IMR-90 (cell line): ENCODE results near the gene TPGS2. TPM values are rescaled to one million over a fixed set of nuclear protein-coding genes. Genes with fewer than 3 reads are reported as not detected.

ENCODE experiments used
- ATAC-seq: fragments of 200-7000 bp; cut with Tn5 transposase; 2 replicates; pipeline ENCODE4 v1.9.1; 2020; ENCODE audit warnings: low read depth, mild to moderate bottlenecking, moderate library complexity
- BruUV-seq: library from RNA; stranded (reverse); fragments of 400-500 nt; replicated peaks from 2 replicates; lab custom pipeline; 2021; lab: Mats Ljungman, UMichigan
- CTCF ChIA-PET: fragments of 300-600 bp; formaldehyde crosslinking; extraction: SDS; loops from one replicate; lab custom pipeline; 2021; ENCODE audit warnings: antibody characterized with exemption; lab: Yijun Ruan, JAX
- POLR2A ChIA-PET: fragments of 300-600 bp; sonication (Branson Sonifier 250); formaldehyde crosslinking; loops from one replicate; lab custom pipeline; 2022; ENCODE audit warnings: antibody characterized with exemption; ENCODE audit not compliant: unreplicated experiment; lab: Charles Lee
- DNase-seq: peaks from one replicate; pipeline ENCODE4 v3.0.0; 2013
- H2AFZ ChIP-seq: replicated peaks from 2 replicates; pipeline ENCODE3; 2013; ENCODE audit warnings: low read length, mild to moderate bottlenecking; ENCODE audit not compliant: poor library complexity
- H2AK5ac ChIP-seq: 2 replicates; pipeline ENCODE4 v1.6.1; 2013; ENCODE audit warnings: low read depth, low read length, inconsistent platforms
- H2AK9ac ChIP-seq: replicated peaks from 2 replicates; pipeline ENCODE3; 2013; ENCODE audit warnings: mild to moderate bottlenecking, low read depth, low read length, moderate library complexity; ENCODE audit not compliant: poor library complexity
- H2BK120ac ChIP-seq: 2 replicates; pipeline ENCODE4 v1.6.1; 2013; ENCODE audit warnings: low read depth, low read length, inconsistent platforms
- H2BK15ac ChIP-seq: 3 replicates; pipeline ENCODE4 v1.6.1; 2013; ENCODE audit warnings: low read depth, low read length, inconsistent platforms
- H2BK20ac ChIP-seq: 2 replicates; pipeline ENCODE4 v1.6.1; 2013; ENCODE audit warnings: low read depth, mild to moderate bottlenecking, inconsistent platforms, low read length, moderate library complexity
- H2BK5ac ChIP-seq: 2 replicates; pipeline ENCODE4 v1.6.1; 2013; ENCODE audit warnings: mild to moderate bottlenecking, low read depth, low read length, inconsistent platforms; ENCODE audit not compliant: poor library complexity, severe bottlenecking
- H3K14ac ChIP-seq: replicated peaks from 2 replicates; pipeline ENCODE4 v1.6.1; 2013; ENCODE audit warnings: low read depth, low read length, inconsistent platforms
- H3K18ac ChIP-seq: 2 replicates; pipeline ENCODE4 v1.6.1; 2013; ENCODE audit warnings: low read depth, low read length, control low read depth
- H3K23ac ChIP-seq: 2 replicates; pipeline ENCODE4 v1.6.1; 2013; ENCODE audit warnings: low read depth, low read length, inconsistent platforms
- H3K27ac ChIP-seq: 2 replicates; pipeline ENCODE4 v1.5.1; 2013; ENCODE audit warnings: mild to moderate bottlenecking, control low read depth, low read length; ENCODE audit not compliant: insufficient read depth
- H3K27me3 ChIP-seq: 2 replicates; pipeline ENCODE4 v1.6.1; 2013; ENCODE audit warnings: low read length; ENCODE audit not compliant: control insufficient read depth, insufficient read depth
- H3K36me3 ChIP-seq: 2 replicates; pipeline ENCODE4 v1.6.1; 2013; ENCODE audit warnings: low read length, mixed read lengths; ENCODE audit not compliant: control insufficient read depth, insufficient read depth
- H3K4ac ChIP-seq: 2 replicates; pipeline ENCODE4 v1.6.1; 2013; ENCODE audit warnings: low read depth, low read length, inconsistent platforms
- H3K4me1 ChIP-seq: 2 replicates; pipeline ENCODE4 v1.6.1; 2013; ENCODE audit warnings: low read length, mixed read lengths; ENCODE audit not compliant: control insufficient read depth, insufficient read depth
- H3K4me2 ChIP-seq: 2 replicates; pipeline ENCODE4 v1.6.1; 2013; ENCODE audit warnings: low read depth, mild to moderate bottlenecking, control low read depth, low read length, moderate library complexity
- H3K4me3 ChIP-seq: 2 replicates; pipeline ENCODE4 v1.5.1; 2013; ENCODE audit warnings: low read depth, mild to moderate bottlenecking, control low read depth, low read length, moderate library complexity; ENCODE audit not compliant: insufficient read depth
- H3K56ac ChIP-seq: 2 replicates; pipeline ENCODE4 v1.6.1; 2013; ENCODE audit warnings: low read length, inconsistent platforms; ENCODE audit not compliant: insufficient read depth; ENCODE audit errors: extremely low read depth
- H3K79me1 ChIP-seq, 2 experiments: 2 replicates each; pipeline ENCODE4 v1.6.1; 2013; ENCODE audit warnings: low read length in 2 of 2, inconsistent platforms in 1 of 2, low read depth in 1 of 2
- H3K9ac ChIP-seq: 2 replicates; pipeline ENCODE4 v1.6.1; 2013; ENCODE audit warnings: low read depth, low read length, control low read depth
- H3K9me1 ChIP-seq: 2 replicates; pipeline ENCODE4 v1.6.1; 2013; ENCODE audit warnings: low read length, inconsistent platforms; ENCODE audit not compliant: insufficient read depth
- H3K9me3 ChIP-seq: 2 replicates; pipeline ENCODE4 v1.6.1; 2013; ENCODE audit warnings: low read length; ENCODE audit not compliant: control insufficient read depth, insufficient read depth
- H4K20me1 ChIP-seq: 2 replicates; pipeline ENCODE4 v1.6.1; 2013; ENCODE audit warnings: low read length, inconsistent platforms; ENCODE audit not compliant: insufficient read depth
- H4K5ac ChIP-seq: 2 replicates; pipeline ENCODE4 v1.6.1; 2013; ENCODE audit warnings: mild to moderate bottlenecking, low read depth, low read length, control low read depth
- H4K8ac ChIP-seq, 2 experiments: 2 replicates each; pipeline ENCODE4 v1.6.1; 2013; ENCODE audit warnings: low read depth in 2 of 2, low read length in 2 of 2, control low read depth in 1 of 2, inconsistent platforms in 1 of 2
- H4K91ac ChIP-seq: 2 replicates; pipeline ENCODE4 v1.6.1; 2013; ENCODE audit warnings: low read depth, low read length, inconsistent platforms; ENCODE audit not compliant: insufficient read depth
- BHLHE40 ChIP-seq: fragments of 150-350 bp; IDR thresholded peaks from 2 replicates; pipeline ENCODE4 v1.6.1; 2016; ENCODE audit warnings: mild to moderate bottlenecking, low read depth, low read length
- CEBPB ChIP-seq: IDR thresholded peaks from 2 replicates; pipeline ENCODE4 v1.6.1; 2012; ENCODE audit warnings: low read depth, low read length, improper control_type of control experiment
- FOS ChIP-seq: fragments of 150-350 bp; IDR thresholded peaks from 2 replicates; pipeline ENCODE4 v1.6.1; 2016; ENCODE audit warnings: low read depth, low read length
- RAD21 ChIP-seq: IDR thresholded peaks from 2 replicates; pipeline ENCODE4 v1.6.1; 2012; ENCODE audit warnings: low read length, improper control_type of control experiment
- RCOR1 ChIP-seq: IDR thresholded peaks from 2 replicates; pipeline ENCODE4 v1.6.1; 2012; ENCODE audit warnings: mild to moderate bottlenecking, low read length, improper control_type of control experiment; ENCODE audit not compliant: insufficient replicate concordance
- WGBS, 2 experiments: methylation state at CpG; one replicate each; pipeline versions ENCODE4 v1.1.5 to v1.1.7; 2013; ENCODE audit warnings: missing lambda C conversion rate in 2 of 2; ENCODE audit not compliant: insufficient read length in 1 of 2; ENCODE audit errors: extremely low coverage in 2 of 2; 5-methylcytosine and 5-hydroxymethylcytosine counted together
- dilution Hi-C: fragments of 300-500 bp; cut with HindIII; formaldehyde crosslinking; loops from one replicate; pipeline ENCODE4 v1.14.3; 2018; ENCODE audit warnings: low sequenced_read_pairs; ENCODE audit not compliant: unreplicated experiment
- in situ Hi-C: fragments of 300-500 bp; cut with MboI; formaldehyde crosslinking; loops from 3 replicates; pipeline ENCODE4 v1.14.3; 2019; ENCODE audit warnings: low sequenced_read_pairs, inconsistent platforms, mixed read lengths
- intact Hi-C: fragments of 100-400 bp; cut with micrococcal nuclease; formaldehyde crosslinking; loops from 2 replicates; pipeline ENCODE4 v1.10.0; 2022
- polyA plus RNA-seq, 3 experiments: library from polyadenylated mRNA; depleted of rRNA; stranded (reverse); fragments of >200 nt; gene quantifications; 2 replicates each; pipeline ENCODE4 v1.2.3, GENCODE V29; 2012; ENCODE audit warnings: low replicate concordance in 1 of 3
- total RNA-seq: library from RNA; depleted of rRNA; stranded (reverse); fragments of >200 nt; gene quantifications from 2 replicates; pipeline ENCODE4 v1.2.3, GENCODE V29; 2012

The TPGS2 gene
- total and polyA plus RNA-seq, 2 of the 4 experiments (the other 2 are of a cell fraction): 201 to 294 TPM

- 0 out of 2 replicates have a peak, but pooled peaks cover 2% of the 10 kb centered on the region for H3K36me3 ChIP-seq
- no peaks in the 10 kb centered on the region for H3K9me3 ChIP-seq
- TF ChIP-seq BHLHE40 (peak; percentile 45; the same call in 1 of the 2 replicates), CEBPB (peak; percentile 64), RCOR1 (peak; percentile 38), RAD21 (no peak), FOS (peak; percentile 83)
- H3K14ac ChIP-seq: no peak overlapping the region
- H3K23ac ChIP-seq: no peak overlapping the region
- no peaks in the 10 kb centered on the region for H3K27me3 ChIP-seq
- no peak overlapping the region for H3K4me3 ChIP-seq
- H2AK5ac ChIP-seq: no peak overlapping the region
- no TSS peak for BruUV-seq
- H3K27ac ChIP-seq: no peak overlapping the region
- ATAC-seq: peak; percentile 99
- H2BK20ac ChIP-seq: no peak overlapping the region
- H3K4me1 ChIP-seq: no peaks in the 10 kb centered on the region; the same call in 1 of the 2 replicates
- intact Hi-C loops (no loop called here), dilution Hi-C loops (no loop called here), in situ Hi-C loops (no loop called here)
- H4K5ac ChIP-seq: no peak overlapping the region
- peaks cover 0 to 4% of the 10 kb centered on the region in 2 experiments; a peak in 2 of 4 replicates for H3K79me1 ChIP-seq
- H3K9me1 ChIP-seq: no peaks in the 10 kb centered on the region
- DNase-seq: peak; percentile 96
- H2BK15ac ChIP-seq: no peak overlapping the region
- no CpG with 5 or more reads among the region's 1 CpG for WGBS, 2 experiments
- CTCF ChIA-PET: interaction anchor here (1.3 kb wide), 1 partner anchor 92 kb away, joined by 3 read pairs; no protein-coding TSS in a partner anchor
- no peak overlapping the region for H4K91ac ChIP-seq
- no peak overlapping the region for H3K4me2 ChIP-seq
- H2AK9ac ChIP-seq: no peak overlapping the region
- no peak overlapping the region for H3K18ac ChIP-seq
- no peak overlapping the region for H3K9ac ChIP-seq
- no peak overlapping the region for H2BK120ac ChIP-seq
- POLR2A ChIA-PET: no interaction called here
- H2AFZ ChIP-seq: no peak overlapping the region
- H4K8ac ChIP-seq: no peak overlapping the region
- H3K56ac ChIP-seq: no peak overlapping the region
- no peak overlapping the region for H2BK5ac ChIP-seq
- H3K4ac ChIP-seq: no peak overlapping the region
- H4K20me1 ChIP-seq: no peaks in the 10 kb centered on the region
These were observed 21.9 kb upstream of the TPGS2 start for GRCh38 chr18:36850527-36851201.
